Spleen (tissue), 7 donors: ENCODE measurements around the gene KRTAP5-7.

Source experiments
- POLR2A ChIP-seq, 3 donors: fragments of 450-650 bp; IDR thresholded peaks; one replicate each; pipeline ENCODE4 v1.5.1; 2017; ENCODE audit warnings: antibody characterized with exemption in 3 of 3, mild to moderate bottlenecking in 1 of 3
- POLR2AphosphoS5 ChIP-seq, 3 donors: sonication (generic); formaldehyde crosslinking; IDR thresholded peaks; one replicate each; pipeline ENCODE4 v1.5.1; 2017; ENCODE audit warnings: antibody characterized with exemption in 3 of 3
- TF ChIP-seq, protein P1 (sequence below), 11 experiments: fragments of 200-600 bp in 7 of 11; fragments of 450-650 bp in 4 of 11; sonication (generic) in 4 of 11; IDR thresholded peaks in 8 of 11; conservative IDR thresholded peaks in 3 of 11; 1 replicate in 7 of 11; 2 replicates in 4 of 11; pipeline versions ENCODE4 v1.4.0 to v1.8.0; 2016 to 2021; ENCODE audit warnings: antibody characterized with exemption in 11 of 11, inconsistent platforms in 4 of 11, mild to moderate bottlenecking in 1 of 11
- donor health status: DM: no; HTN: no; CAD: no; lungs with moderate emphysema.
- donor health status: DM: no; HTN: no; CAD: no.
- donor health status: DM: no; HTN: no; CAD: no.

DNA sequence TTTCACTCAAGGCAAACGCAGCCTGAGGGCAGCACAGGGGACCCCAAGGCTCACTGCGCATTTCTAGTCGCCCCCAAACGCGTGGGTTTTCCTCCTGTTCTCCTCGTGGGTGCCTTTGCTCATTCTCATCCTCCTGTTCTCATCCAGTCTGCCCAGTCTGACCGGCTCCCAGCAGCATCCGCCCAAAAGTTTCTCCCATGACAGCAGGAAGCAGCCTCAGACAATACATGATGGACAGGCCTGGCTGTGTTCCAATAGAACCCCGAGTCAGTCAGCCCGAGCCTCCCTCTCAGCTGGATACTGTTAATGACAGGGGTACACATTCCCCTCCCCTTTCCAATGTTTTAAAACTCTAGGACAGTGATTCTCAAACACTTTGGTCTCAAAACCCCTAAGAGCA is 22.5 kb upstream of the KRTAP5-7 start:
- TF ChIP-seq, protein P1, sequence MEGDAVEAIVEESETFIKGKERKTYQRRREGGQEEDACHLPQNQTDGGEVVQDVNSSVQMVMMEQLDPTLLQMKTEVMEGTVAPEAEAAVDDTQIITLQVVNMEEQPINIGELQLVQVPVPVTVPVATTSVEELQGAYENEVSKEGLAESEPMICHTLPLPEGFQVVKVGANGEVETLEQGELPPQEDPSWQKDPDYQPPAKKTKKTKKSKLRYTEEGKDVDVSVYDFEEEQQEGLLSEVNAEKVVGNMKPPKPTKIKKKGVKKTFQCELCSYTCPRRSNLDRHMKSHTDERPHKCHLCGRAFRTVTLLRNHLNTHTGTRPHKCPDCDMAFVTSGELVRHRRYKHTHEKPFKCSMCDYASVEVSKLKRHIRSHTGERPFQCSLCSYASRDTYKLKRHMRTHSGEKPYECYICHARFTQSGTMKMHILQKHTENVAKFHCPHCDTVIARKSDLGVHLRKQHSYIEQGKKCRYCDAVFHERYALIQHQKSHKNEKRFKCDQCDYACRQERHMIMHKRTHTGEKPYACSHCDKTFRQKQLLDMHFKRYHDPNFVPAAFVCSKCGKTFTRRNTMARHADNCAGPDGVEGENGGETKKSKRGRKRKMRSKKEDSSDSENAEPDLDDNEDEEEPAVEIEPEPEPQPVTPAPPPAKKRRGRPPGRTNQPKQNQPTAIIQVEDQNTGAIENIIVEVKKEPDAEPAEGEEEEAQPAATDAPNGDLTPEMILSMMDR (IDR thresholded peaks at IDR 0.05 in 8 of 11, conservative IDR thresholded peaks at IDR 0.05 in 3 of 11) = no peak
- TF ChIP-seq POLR2A (IDR thresholded peaks at IDR 0.05) = no peak
- no peak for TF ChIP-seq POLR2AphosphoS5 (IDR thresholded peaks at IDR 0.05)
